GM18520 (cell line): ENCODE measurements around the gene ZNF865.

Source experiments
- ATAC-seq: cut with Tn5 transposase; IDR thresholded peaks from one replicate; pipeline ENCODE4 v1.9.1; 2021; ENCODE audit not compliant: unreplicated experiment

Gene ZNF865

DNA sequence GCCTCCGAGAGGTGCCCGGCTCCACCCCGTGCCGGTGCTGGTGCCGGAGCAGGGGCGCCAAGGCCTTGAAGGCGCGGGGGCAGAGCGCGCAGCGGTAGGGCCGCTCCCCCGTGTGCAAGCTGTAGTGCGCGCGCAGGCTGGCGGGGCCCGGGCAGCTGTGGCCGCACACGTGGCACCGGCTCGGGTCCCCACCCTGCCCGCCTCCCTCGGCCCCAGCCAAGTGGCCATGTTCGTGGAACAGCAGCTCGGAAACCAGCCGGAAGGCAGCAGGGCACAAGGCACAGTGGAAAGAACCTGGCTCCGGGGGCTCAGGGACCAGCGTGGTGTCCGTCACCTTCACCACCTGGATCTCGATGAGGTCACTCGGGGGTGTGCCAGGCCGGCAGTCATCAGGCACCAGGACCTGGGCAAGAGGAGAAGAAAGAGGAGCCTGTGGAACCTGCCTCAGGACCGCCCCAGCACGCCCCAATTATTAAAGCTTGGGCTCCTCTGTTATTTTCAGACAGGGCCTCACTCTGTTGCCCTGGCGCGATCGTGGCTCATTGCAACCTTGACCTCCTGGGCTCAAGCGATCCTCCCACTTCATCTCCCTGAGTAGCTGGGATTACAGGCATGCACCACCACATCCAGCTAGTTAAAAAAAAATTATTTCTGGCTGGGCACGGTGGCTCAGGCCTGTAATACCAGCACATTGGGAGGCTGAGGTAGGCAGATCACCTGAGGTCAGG, 17.0 kb downstream of the ZNF865 start:
- ATAC-seq = no peak

DNA sequence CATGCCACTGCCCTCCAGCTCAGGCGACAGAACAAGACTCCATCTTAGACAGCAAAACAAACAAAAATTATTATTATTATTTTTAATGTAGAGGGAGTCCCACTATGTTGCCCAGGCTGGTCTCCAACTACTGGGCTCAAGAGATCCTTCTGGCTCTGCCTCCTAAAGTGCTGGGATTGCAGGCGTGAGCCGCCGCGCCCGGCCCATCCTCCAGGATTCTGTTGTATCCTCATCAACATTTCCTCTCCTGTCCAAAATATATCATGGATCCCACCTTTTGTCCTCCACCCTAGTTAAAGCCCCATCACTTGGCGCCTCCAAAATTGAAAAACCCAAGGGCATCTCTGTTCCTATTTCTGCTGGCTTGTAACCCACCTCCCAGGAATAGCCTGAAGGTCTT, 17.7 kb downstream of the ZNF865 start:
- ATAC-seq = no peak

DNA sequence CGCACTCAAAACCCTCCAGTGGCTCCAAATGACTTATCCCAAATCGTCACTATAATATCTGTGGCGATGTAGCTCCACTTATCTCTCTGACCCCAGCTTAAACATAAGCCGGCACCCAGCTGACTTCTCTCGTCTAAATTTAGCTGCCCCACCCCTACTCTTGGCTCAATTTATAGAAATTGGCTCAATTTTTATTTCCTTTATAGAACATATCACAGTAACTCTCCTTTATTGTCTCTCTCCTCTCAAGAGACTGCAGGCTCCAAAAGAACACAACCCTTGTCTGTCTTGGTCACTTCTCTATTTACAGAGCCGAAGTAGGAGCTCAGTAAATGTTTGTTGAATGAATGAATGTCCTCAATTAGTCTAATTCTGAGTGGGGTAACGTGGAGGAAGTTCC, 18.1 kb downstream of the ZNF865 start:
- no peak for ATAC-seq

DNA sequence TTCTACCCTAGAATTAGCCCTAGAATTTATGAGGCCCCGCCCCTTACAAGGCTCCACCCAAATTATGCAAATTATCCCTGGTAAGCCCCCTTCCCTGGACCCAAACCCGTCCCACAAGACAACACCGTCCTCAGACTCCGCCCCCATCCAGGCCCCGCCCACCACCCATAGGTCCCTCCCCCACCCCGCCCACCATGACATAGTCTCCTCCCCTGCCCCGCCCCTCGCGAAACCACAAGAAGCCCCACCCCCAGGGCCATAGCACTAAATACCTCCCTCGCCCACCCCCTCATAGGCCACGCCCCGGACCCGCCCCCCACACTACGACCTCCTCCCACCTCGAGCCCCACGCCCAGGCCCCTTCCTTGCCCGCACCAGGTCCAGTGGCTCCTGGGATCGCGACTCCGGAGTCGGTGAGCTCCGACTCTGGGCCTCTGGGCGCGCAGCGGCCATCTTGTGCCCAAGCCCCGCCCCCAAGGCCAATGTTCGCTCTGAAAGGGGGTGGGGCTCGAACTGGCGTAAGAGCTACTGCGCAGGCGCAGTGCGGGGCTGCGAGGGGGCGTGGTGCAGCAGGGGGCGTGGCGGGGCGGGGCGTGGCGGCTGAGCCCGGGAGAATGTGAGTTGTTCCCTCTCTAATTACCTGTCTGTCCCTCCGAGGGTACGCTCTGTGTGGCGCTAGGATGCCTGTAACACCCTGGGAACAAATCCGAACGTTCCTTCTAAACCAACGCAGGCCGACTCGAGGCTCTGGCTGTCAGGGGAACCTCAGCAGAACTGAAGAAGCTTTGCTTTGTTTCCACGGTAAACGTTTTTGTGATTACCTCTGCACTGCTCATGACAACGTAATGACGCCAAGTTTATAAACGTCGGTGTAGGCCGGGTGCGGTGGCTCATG, 18.9 kb downstream of the ZNF865 start, which contains the start of gene ZNF784:
Gene ZNF784 (minus strand): TSS at position 458 of the 895 bp plus-strand sequence. CDS start 5 bp downstream, at position 453.
- no peak for ATAC-seq

DNA sequence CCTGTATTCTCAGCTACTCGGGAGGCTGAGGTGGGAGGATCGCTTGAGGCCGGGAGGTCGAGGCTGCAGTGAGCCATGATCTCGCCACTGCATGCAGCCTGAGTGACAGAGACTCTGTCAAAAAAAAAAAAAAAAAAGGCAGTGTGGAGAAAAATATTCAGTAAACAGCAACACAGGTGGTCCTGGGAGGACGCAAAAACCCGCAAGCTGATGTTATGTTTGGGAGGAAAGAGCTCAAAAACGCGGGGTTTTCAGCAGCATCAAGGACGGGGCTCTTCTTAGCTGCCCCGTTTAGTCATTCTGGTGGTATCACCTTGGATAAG, 19.5 kb downstream of the ZNF865 start:
- ATAC-seq = no peak

DNA sequence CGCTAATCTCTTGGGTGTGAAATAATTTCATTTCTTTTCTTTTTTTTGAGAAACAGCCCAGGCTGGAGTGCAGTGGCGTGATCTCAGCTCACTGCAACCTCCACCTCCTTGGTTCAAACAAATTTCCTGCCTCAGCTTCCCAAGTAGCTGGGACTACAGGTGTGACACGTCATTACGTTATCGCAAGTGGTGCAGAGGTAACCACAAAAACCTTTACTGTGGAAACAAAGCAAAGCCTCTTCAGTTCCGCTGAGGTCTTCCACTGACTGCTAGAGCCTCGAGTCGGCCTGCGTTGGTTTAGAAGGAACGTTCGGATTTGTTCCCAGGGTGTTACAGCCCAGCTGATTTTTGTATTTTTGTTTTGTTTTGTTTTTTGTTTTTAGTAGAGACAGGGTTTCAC, 20.9 kb downstream of the ZNF865 start:
- no peak for ATAC-seq

DNA sequence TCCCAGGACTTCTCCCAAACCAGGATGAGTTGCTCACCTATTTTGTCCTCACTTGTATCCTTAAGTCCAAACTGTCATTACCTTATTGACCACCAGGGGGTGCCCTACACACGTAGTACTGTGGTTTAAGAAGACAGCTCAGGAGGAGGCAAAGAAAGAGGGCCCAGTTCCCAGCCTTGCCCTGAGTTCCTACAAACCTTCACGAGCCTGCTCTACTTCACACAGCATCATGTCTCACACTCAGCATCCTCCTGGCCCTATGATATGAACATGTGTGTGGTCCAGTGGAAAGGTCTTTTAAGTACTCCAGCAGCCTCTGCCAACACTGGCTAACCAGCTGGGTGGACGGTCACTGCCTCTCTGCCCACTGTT, 27.0 kb downstream of the ZNF865 start:
- ATAC-seq = no peak

DNA sequence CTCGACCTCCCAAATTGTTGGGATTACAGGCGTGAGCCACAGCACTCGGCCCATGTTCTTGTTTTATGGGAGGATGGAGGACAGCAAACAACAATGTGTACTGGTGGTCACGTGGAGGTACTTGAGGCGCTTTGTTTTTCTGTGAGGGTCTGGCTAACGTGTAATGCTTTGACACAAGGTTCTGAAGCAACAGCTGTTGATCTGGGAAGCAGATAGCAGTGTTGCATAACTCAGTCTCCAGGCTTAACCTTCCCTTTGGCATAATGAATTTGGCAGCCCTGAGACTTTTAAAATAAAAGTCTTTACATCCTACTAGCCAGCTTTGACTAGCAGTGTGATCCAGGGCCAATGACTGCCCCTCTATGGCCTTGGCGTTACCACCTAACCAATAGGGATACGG, 28.4 kb downstream of the ZNF865 start:
- ATAC-seq = no peak

DNA sequence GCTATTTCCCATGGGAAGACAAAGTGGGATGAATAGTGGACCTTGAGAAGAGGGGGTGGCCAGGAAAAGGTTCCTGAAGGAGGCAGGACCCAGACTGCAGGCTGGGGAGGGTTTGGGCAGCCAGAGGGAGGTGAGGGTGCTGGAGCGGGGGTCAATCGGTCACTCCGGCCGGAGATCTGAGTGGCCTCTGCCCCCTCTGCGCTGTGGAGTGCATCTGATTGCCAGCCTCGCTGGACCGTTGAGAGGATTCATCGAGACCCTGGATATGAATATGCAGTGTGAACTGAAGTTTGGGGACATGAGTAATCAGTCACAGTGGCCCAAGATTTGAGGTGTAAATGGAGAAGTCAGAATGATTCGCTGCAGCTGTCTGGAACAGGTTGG, 29.9 kb downstream of the ZNF865 start:
- no peak for ATAC-seq

DNA sequence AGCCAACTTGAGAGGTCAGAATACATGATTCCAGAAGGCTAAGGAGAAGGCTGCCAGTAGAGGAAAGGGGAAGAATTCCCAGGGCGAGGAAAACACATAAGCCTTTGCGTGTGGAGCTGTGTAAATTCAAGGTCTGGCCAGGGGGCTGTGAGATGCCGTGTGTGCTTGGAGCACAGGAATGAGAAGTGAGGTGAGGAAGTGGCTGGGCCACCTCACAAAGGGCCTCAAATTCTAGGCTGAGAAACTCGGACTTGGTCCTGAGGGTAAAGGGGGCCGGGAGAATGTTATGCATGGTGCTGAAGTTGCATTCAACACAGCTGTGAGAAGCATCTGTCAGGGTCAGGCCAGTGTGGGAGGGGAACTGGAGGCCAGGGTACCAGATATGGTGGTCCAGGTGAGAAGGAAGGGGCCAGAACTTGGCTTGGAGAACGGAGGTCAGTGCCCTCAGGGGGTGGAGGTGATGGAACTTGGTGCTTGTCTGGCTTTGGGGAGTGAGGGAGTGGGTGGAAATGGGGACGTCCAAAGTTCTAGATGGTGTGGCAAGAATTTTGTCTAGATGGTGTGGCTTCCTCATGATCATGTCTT, 30.5 kb downstream of the ZNF865 start:
- no peak for ATAC-seq

DNA sequence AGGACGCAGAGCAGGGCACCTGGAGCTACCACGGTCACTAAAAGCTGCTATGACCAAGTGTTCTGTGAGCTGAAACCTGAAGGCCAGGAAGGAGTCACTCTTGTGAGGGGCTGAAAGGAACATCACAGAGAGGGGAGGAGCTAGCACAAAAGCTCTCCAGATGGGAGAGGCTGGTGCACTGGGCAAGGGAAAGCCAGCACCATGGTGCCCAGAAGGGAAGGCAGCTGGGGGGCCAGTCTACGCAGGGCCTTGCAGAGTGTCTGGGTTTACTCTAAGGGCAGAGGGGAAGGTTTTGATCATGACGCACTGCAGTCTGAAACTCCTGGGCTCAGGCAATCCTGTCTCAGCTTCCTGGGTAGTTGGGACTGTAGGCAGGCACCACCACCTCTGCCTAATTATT, 31.3 kb downstream of the ZNF865 start:
- ATAC-seq = no peak

DNA sequence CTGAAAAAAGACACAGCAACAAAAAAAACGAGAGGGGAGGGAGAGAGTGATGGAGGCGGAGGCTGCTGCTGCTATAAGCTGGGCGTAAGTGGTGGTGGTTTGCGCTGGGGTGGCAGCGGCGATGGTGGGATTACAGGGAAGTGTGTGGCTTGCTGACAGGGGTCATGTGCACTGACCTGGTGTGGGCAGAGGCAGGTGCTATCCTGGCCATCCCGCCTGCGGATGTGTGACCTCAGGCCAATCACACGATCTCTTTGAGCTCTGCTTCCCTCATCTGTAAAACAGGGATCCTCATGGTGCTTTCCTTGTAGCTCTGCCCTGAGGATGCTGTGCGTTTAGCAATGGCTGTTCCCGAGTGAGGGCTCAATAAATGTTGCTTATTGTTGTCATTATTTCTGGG, 32.1 kb downstream of the ZNF865 start:
- no peak for ATAC-seq

DNA sequence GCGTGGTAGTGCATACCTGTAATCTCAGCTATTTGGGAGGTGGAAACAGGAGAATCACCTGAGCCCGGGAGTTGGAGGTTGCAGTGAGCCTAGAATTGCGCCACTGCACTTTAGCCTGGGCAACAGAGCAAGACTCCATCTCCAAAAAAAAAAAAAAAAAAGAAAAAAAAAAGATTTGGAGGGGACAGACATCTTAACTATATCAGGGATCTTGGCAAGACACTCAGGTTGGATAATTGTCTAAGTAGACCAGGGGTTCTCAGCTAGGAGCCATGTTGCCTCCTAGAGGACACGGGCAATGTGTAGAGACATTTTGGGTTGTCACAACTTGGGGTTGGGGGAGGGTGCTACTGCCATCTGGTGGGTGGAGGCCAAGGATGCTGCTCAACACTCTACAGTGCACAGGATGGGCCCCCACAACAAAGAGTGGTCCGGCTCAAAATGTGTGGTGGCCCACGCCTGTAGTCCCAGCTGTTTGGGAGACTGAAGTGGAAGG, 33.5 kb downstream of the ZNF865 start:
- no peak for ATAC-seq

DNA sequence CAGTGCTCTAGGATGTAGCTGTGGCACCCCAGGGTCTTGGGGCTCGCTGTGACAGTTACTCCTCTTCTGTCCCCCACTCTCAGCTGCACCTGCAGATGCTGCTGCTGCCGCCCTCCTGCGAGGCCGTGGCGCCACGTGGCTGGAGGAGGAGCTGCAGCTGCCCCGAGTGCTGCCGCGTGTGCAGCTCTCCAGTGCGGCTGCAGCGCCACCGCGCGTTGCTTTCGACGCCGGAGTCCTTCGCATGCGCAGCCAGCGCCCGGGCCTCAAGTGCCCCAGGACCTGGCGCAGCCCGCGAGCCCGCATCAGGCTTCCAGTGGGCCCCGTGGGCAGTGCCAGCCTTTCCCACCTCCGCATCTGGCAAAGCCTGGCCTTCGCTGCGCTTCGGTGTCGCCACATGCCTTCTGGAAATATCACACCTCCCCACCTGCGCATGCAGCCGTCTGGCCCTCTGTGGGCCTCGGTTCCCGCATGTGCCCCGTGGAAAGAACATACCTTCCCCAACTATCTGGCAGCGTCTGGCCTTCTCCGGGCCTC, 34.7 kb downstream of the ZNF865 start:
- ATAC-seq = peak; percentile 24

DNA sequence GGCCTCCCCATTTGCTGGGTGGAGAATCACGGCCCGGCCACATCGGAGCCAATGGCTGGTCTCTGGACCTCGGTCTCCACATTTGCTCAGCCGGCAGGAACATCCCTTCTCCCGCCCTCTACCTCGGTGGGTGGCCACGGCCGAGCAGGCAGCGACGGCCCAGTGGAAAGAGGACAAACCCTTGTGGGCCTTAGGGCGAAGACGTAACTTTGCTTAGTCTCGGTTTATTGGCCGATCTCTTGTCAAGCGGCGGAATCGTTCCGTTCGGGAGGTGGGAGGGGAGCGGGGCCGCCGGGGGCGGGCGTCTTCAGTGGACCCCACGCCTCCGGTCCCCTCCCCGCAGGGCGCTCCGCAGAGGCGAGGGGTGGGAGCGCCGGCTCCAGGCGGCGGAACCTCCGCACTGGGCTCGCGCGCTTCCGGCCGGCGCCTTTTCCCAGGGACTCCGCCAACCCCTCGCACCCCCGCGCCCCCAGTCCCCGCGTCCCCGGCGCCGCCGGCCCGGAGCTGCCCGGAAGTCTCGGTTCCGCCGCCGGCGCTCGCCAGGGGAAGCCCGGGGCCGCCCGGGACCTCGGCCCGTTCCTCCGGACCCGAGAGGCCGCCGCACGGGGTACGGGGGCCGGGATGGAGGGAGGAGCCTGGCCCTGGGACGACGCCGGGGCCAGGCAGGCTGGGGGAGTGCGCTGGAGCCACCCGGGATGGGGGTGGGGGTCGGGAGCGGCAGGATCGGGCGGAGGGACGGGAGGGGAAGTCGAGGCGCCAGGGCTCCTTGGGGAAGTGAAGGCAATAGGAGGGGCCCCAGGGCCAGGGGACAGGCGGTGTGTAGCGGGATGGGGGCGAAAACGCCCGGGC, 35.4 kb downstream of the ZNF865 start, which contains the start of gene ZNF580:
Gene ZNF580 (plus strand): TSS at position 426 of the 849 bp plus-strand sequence. CDS start 1,507 bp downstream, outside the sequence.
- no peak for ATAC-seq

DNA sequence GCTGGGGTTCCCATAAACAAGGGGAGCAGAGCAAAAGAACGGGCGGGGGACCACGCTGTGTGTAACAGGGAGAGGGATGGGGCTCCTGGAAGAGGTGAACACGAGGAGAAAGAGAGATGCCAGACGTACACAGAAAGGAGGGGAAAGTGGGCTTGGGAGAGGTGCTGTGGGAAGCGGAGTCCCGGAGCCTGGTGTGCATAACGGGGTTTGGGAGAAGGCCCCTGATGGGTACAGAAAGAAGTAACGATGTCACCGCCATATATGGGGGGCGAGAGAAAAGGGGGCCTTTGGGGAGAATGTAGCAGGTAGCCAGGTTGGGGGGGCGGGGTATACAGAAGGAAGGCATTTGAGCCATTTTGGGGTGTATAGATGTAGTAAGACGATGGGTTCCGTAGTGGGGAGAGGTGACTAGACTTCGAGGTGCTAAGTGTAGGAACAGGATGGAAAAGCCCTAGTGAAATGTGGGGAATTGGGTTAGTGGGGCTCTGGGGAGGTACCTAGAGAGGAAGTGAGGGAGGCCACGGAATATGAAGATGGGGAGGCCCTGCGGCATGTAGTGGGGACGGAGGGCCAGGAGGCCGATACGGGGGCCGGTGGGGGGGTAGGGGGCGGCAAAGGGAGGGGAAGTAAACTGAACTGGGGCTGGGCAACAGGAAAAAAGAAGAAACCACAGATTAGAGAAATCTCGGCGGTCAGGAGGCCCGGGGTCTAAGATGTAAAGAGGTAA, 36.1 kb downstream of the ZNF865 start:
- no peak for ATAC-seq

DNA sequence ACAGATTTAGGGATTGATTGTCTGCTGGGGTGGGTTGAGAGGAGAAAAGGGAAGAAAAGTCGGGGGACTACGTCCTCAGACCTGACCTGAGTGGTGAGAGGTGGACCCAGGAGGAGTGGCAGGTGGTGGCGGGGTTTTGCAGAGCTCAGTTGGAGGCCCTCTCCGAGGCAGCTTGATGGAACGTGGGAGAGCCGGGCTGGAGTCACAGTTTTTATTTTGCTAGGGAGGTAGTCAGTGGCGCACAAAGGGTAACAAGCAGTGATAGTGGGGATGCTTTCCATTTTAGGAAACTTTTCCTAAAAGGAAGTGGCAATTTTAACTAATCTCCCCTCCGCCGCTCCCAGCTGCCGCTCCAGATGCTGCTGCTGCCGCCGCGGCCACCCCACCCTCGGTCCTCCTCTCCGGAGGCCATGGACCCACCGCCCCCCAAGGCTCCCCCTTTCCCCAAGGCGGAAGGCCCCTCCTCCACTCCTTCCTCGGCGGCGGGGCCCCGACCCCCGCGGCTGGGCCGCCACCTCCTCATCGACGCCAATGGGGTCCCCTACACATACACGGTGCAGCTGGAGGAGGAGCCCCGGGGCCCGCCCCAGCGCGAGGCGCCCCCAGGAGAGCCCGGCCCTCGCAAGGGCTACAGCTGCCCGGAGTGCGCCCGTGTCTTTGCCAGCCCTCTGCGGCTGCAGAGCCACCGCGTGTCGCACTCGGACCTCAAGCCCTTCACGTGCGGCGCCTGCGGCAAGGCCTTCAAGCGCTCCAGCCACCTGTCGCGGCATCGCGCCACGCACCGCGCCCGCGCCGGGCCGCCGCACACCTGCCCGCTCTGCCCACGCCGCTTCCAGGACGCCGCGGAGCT, 36.9 kb downstream of the ZNF865 start:
- ATAC-seq = no peak

DNA sequence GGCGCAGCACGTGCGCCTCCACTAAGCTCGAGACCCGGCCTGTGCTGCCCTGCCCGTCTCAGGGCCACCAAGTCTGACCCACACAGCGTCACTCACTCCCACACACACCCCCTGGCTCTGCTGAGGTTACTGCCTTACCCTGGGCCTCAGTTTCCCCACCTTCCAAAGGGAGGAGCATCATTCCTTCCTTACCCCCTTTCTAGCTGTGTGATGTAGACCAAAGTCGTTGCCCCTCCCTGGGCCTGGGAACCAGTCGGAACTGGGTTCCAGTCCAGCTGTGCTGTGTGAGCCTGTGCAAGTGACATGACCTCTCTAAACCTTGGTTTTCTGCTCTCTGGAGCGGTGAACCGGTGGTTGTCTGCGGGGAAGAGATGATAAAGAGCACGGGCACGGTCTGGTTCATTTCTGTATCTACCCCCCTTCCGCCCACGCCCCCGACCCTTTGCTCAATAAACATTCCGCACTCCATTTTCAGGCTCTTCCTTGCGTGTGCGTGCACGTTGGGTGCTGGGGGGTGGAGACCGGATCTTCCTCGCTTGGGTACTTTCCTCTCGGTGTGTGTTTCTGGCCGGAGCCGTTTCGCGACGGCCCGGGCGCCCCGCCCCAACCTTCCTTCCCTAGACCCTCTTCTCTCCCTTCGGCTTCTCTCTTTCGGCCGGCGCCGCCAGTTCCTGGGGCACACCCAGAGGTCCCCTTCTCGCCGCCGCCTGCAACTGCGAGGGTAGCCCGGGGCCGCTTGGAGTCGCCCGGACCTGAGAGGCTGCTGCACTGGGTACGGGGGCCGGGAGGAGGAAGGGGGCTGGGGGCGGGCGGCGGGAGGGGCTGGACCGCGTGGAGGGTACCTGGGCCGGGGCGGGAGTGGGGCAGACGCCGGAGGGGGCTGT, 37.8 kb downstream of the ZNF865 start, which contains the start of gene ZNF581:
Gene ZNF581 (plus strand): TSS at position 647 of the 884 bp plus-strand sequence. CDS start 923 bp downstream, outside the sequence.
- ATAC-seq = no peak
